GOT3 (cell line): ENCODE measurements around the gene SURF4.
"Not testable (repeated sequence)": the region's sequence is repeated elsewhere in the genome, so short reads cannot be mapped to it uniquely, and the experiment has no call there.

Experiments used
- DNase-seq: peaks from one replicate; lab custom pipeline; 2025; ENCODE audit warnings: mixed read lengths; lab: John Stamatoyannopoulos, UW

SURF4 gene

DNA sequence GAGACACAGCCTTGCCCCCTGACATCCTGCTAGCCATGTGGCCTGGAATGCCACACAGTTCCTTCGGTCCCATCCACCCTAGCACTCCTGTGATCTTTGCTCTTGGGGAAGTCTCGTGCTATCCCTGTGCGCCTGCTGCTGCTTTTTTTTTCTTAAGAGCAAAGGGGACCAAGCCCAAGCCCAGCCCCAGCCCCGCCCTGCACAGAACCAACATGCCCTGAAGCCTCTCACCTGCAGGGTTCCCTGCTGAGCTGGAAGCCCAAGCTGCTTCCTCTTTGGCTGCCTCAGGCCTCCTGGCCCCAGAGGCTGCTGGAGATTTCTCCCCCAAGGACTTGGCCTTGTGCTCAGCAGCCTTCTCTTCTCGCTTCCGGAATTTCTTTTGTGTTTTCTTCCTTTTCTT, 41.7 kb downstream of the SURF4 start:
- no peak for DNase-seq

DNA sequence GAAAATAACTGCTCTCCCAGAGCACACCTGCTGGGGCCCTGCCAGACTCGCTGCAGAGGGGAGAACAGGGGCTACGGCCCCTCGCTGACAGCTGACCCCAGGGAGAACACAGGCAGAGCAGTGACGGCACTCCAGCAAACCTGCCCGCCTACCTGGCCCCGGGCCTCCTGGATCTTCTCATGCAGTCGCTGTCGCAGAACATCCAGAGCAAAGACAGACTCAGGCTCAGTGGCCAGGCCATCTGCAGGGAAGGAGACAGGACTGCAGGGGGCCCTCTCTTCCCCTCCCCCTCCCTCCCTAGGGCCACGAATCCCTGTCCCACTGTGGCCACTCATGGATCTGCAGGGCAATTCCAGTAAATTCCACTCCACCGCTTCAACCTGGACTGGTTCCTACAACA, 42.3 kb downstream of the SURF4 start:
- DNase-seq, result no peak

DNA sequence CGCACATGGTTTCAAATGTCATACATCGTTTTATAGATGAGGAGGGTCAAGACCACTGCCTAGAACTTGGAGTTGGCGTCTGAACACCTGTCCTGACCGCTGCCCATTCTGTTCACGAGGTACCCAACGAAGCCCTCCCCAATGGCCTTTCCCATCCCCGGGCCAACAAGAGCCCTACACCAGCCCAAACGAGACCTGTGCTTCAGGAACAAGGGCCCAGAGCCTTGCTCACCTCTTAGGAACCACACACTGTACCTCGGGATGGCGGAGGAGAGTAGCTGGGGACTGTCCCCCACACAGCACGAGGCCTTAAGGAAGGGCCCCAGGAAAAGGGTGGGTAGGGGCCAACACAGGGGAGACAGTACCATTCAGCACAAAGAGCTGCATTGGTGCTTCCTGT, 42.8 kb downstream of the SURF4 start:
- no peak for DNase-seq

- no peak for DNase-seq
Measured at GRCh38 chr9:133332381-133332730, 43.5 kb downstream of the SURF4 start.

DNA sequence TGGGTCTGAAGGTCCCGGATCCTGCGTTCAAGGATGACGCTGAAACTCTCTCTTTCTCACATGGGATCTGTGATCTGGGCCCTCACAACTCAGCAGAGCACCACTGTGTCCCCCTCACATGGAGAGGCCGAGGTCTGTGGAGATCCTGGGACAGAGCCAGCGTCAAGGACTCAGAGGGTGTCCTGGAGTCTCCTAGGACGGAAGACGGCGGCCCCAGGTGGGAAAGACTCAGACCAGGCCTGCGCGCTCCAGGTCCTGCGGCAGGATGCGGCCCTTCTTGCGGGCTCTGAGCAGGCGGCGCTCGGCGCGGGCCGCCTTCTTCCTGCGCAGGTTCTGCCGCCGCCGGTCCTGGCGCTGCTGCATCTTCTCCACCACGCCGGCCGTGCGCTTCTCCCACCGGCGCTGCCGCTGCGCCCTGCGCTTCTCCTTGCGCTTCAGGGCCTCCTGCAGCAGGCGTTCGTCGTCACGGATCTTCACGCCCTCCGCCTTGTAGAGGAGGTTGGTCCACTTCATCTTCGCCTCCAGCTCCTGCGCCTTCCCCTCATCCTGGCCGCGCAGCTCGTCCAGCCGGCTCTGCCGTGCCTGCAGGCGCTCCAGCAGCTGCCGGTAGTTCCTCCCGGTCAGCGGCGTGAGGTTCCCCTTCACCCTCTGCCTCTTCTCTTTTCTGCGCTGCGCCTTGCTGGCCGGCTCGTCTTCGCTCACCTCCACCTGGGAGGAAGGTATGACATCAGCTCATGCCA, 44.0 kb downstream of the SURF4 start:
- no peak for DNase-seq

DNA sequence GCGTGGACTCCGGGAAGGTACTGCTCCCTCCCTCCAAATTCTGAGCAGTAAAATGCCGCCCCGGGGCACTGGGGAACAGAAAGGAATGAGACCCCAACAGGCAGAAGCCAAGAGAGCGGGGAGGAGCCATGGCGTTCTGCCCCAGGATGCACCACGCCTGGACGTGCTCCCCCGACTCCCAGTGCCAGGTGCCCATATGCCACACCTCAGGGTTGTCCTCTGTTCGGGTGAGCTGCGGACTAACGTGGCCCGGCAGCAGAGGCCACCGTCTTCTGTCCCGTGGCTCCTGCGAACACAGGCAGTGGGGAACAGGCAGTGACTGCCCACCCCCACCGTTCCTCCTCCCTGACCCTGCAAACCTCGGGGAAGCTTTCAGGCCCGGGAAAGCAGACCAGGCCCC, 44.6 kb downstream of the SURF4 start:
- no peak for DNase-seq

GRCh38 chr9:133329306-133330156, 46.3 kb downstream of the SURF4 start:
- not testable (repeated sequence) for DNase-seq

- no peak for DNase-seq
Measured at GRCh38 chr9:133327834-133328484, 47.9 kb downstream of the SURF4 start.

- DNase-seq, result not testable (repeated sequence)
Measured at GRCh38 chr9:133327021-133327420, 48.8 kb downstream of the SURF4 start.

- DNase-seq, result no peak
Measured at GRCh38 chr9:133323991-133324703, 51.7 kb downstream of the SURF4 start.

GRCh38 chr9:133323211-133323610, 52.6 kb downstream of the SURF4 start:
- DNase-seq, result no peak

DNA sequence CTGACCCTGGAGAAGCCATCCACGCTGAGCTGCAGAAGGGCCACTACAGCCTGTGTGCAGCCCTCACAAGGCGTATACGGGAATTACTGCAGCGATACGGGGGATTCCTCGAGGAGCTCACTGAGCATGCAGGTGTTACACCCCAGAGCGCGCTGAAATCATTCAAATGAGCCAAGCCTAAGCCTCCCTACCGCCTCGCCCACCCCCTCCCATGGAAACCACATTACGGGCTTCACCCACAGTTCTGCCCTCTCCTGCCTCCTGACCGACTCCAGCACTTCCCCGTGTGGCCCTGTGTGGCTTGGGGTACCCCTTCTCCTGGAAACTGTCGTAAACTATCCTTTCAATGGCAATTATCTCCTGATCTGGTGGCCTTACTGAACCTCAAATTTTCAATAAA, 53.2 kb downstream of the SURF4 start:
- DNase-seq, result no peak

DNA sequence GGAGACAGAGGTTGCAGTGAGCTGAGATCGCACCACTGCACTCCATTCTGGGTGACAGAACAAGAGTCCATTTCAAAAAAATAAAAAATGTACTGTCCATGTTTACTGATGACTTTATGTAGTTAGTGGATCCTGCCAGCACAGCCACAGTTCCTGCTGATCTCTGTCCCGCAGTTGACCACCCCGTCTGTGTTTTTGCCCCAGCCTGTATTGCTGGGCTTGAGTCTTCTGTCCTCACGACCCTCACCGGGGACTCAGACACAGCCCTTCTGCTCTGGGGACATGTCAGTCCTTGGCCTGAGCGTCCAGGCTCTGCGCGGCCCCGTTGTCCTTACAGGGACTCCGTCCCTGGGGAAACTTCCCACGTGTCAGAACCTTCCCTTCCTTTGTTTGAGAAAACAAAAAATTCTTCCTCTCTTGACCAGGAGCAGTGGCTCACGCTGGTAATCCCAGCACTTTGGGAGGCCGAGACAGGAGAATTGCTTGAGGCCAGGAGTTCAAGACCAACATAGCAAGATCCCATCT, 54.4 kb downstream of the SURF4 start:
- no peak for DNase-seq

DNA sequence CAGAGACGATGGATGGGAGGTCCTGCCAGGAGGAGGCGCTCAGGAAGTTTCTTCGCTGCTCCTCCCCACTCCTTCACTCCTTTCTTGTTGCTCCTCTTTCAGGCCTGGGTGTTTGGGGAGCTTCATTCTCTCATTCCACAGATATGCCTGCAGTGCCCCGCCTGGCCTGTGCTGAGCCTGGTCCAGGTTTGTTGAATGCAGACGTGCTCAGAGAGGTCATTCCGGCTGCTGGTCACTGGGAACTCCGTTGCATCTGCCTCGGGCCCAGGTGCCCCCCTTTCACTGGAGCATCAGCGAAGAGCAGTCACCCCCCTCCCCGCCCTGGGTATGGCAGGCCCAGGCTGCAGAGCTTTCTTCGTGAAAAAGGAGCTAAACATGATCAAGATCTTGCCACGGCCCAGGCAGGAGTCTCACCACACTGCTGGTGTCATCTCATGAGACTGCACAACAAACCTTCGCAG, 55.4 kb downstream of the SURF4 start:
- DNase-seq, result no peak

DNA sequence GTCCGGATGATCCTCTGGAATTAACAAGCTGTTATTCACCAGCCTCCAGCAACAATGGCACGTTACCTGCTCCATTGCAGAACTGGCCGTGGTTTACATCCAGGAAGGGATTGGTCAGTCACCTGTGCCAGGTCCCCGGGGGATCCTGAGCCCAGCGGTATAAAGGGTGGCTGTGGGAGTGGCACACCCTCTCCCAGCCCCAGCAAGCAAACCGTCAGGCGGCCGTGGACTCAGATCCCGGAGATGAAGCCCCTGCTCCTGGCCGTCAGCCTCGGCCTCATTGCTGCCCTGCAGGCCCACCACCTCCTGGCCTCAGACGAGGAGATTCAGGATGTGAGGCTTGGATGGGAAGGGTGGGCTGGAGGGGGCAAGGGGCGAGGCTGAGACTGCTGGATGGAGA, 58.3 kb downstream of the SURF4 start:
- not testable (repeated sequence) for DNase-seq

- DNase-seq, result no peak
Measured at GRCh38 chr9:133315997-133316396, 59.9 kb downstream of the SURF4 start.
